WTC11 (cell line): ENCODE data around the gene RBM19. TPM values are rescaled to one million over a fixed set of nuclear protein-coding genes. Genes with fewer than 3 reads are reported as not detected.
A peak's percentile ranks its signal among the peaks of the same experiment; 100 is the strongest.

Experiments used
- ATAC-seq: fragments of 200-7000 bp; cut with Tn5 transposase; 2 replicates; pipeline ENCODE4 v1.10.0; 2021; ENCODE audit warnings: mild to moderate bottlenecking, moderate library complexity
- CTCF ChIA-PET: fragments of 300-600 bp; sonication (Branson Sonifier 250); formaldehyde crosslinking; loops from one replicate; lab custom pipeline; 2021; ENCODE audit warnings: antibody characterized with exemption; lab: Charles Lee
- POLR2A ChIA-PET: fragments of 350-600 bp; sonication (Branson Sonifier 250); formaldehyde crosslinking; loops from one replicate; lab custom pipeline; 2021; ENCODE audit warnings: antibody characterized with exemption; lab: Charles Lee
- DNase-seq: peaks from one replicate; pipeline ENCODE4 v3.0.0; 2021; ENCODE audit warnings: low spot score
- H3K27ac Mint-ChIP-seq: 2 replicates; pipeline ENCODE4 v1.8.0; 2021; ENCODE audit warnings: mixed read lengths
- H3K27me3 Mint-ChIP-seq: 2 replicates; pipeline ENCODE4 v1.8.0; 2021; ENCODE audit warnings: low read depth, mild to moderate bottlenecking, moderate library complexity, mixed read lengths
- H3K36me3 Mint-ChIP-seq: 2 replicates; pipeline ENCODE4 v1.8.0; 2021; ENCODE audit warnings: mixed read lengths
- H3K4me1 Mint-ChIP-seq: 2 replicates; pipeline ENCODE4 v1.8.0; 2022; ENCODE audit warnings: mixed read lengths
- H3K4me3 Mint-ChIP-seq: 2 replicates; pipeline ENCODE4 v1.8.0; 2021; ENCODE audit warnings: mild to moderate bottlenecking, moderate library complexity, mixed read lengths
- H3K9me3 Mint-ChIP-seq: 2 replicates; pipeline ENCODE4 v1.8.0; 2021; ENCODE audit warnings: mixed read lengths
- ATF3 ChIP-seq: sonication (generic); formaldehyde crosslinking; conservative IDR thresholded peaks from 2 replicates; pipeline ENCODE4 v1.8.1; 2022; ENCODE audit warnings: mild to moderate bottlenecking, missing genetic modification reagents
- ELF4 ChIP-seq: sonication (generic); formaldehyde crosslinking; IDR thresholded peaks from 2 replicates; pipeline ENCODE4 v1.8.1; 2022; ENCODE audit warnings: low read depth, mild to moderate bottlenecking, moderate library complexity, missing genetic modification reagents
- ESRRA ChIP-seq: sonication (generic); formaldehyde crosslinking; IDR thresholded peaks from 2 replicates; pipeline ENCODE4 v1.8.1; 2022; ENCODE audit warnings: mild to moderate bottlenecking, missing genetic modification reagents, borderline replicate concordance
- JUN ChIP-seq: sonication (generic); formaldehyde crosslinking; IDR thresholded peaks from 2 replicates; pipeline ENCODE4 v1.8.0; 2023; ENCODE audit warnings: mild to moderate bottlenecking, missing genetic modification reagents
- KAT7 ChIP-seq: sonication (generic); formaldehyde crosslinking; IDR thresholded peaks from 2 replicates; pipeline ENCODE4 v1.8.1; 2023; ENCODE audit warnings: missing genetic modification reagents, mild to moderate bottlenecking, borderline replicate concordance
- MLX ChIP-seq: sonication (generic); formaldehyde crosslinking; IDR thresholded peaks from 2 replicates; pipeline ENCODE4 v1.8.1; 2023; ENCODE audit warnings: mild to moderate bottlenecking, missing genetic modification reagents, moderate library complexity
- MYBL2 ChIP-seq: sonication (generic); formaldehyde crosslinking; IDR thresholded peaks from 2 replicates; pipeline ENCODE4 v1.8.1; 2023; ENCODE audit warnings: mild to moderate bottlenecking, moderate library complexity, missing genetic modification reagents
- NR1H2 ChIP-seq: sonication (generic); formaldehyde crosslinking; IDR thresholded peaks from 2 replicates; pipeline ENCODE4 v1.9.0; 2021; ENCODE audit warnings: mild to moderate bottlenecking, moderate library complexity, missing genetic modification reagents
- NR3C1 ChIP-seq: sonication (generic); formaldehyde crosslinking; conservative IDR thresholded peaks from 2 replicates; pipeline ENCODE4 v1.8.1; 2023; ENCODE audit warnings: low read depth, mild to moderate bottlenecking, missing genetic modification reagents
- PREB ChIP-seq: sonication (generic); formaldehyde crosslinking; IDR thresholded peaks from 2 replicates; pipeline ENCODE4 v1.8.1; 2022; ENCODE audit warnings: mild to moderate bottlenecking, missing genetic modification reagents, moderate library complexity, borderline replicate concordance
- SMAD4 ChIP-seq: sonication (generic); formaldehyde crosslinking; IDR thresholded peaks from 2 replicates; pipeline ENCODE4 v1.8.0; 2022; ENCODE audit warnings: mild to moderate bottlenecking, missing genetic modification reagents
- USF1 ChIP-seq: sonication (generic); formaldehyde crosslinking; IDR thresholded peaks from 2 replicates; pipeline ENCODE4 v1.8.0; 2022; ENCODE audit warnings: mild to moderate bottlenecking, missing genetic modification reagents
- USF2 ChIP-seq: sonication (generic); formaldehyde crosslinking; IDR thresholded peaks from 2 replicates; pipeline ENCODE4 v1.8.1; 2023; ENCODE audit warnings: mild to moderate bottlenecking, missing genetic modification reagents, moderate library complexity
- ZMAT4 ChIP-seq: fragments of 250-450 bp; sonication (Bioruptor Pico); IDR thresholded peaks from 2 replicates; pipeline ENCODE4 v1.9.0; 2021; ENCODE audit warnings: mild to moderate bottlenecking
- ZNF121 ChIP-seq: sonication (generic); formaldehyde crosslinking; IDR thresholded peaks from 2 replicates; pipeline ENCODE4 v1.8.0; 2023; ENCODE audit warnings: missing genetic modification reagents
- ZNF671 ChIP-seq: fragments of 250-450 bp; sonication (Bioruptor Pico); IDR thresholded peaks from 2 replicates; pipeline ENCODE4 v1.8.0; 2021; ENCODE audit warnings: mild to moderate bottlenecking
- total RNA-seq: library from RNA; stranded (reverse); gene quantifications from 3 replicates; pipeline ENCODE4 v1.2.3, GENCODE V29; 2021
- TF ChIP-seq, protein P1 (sequence below): fragments of 250-450 bp; sonication (Bioruptor Pico); IDR thresholded peaks from 2 replicates; pipeline ENCODE4 v1.8.0; 2021; ENCODE audit warnings: mild to moderate bottlenecking
- TF ChIP-seq, protein P2 (sequence below): sonication (generic); formaldehyde crosslinking; IDR thresholded peaks from 2 replicates; pipeline ENCODE4 v1.8.1; 2022; ENCODE audit warnings: mild to moderate bottlenecking, moderate library complexity, missing genetic modification reagents
- TF ChIP-seq, protein P3 (sequence below): sonication (generic); formaldehyde crosslinking; IDR thresholded peaks from 2 replicates; pipeline ENCODE4 v1.8.1; 2022; ENCODE audit warnings: low read depth, missing genetic modification reagents, borderline replicate concordance
- TF ChIP-seq, protein P4 (sequence below): sonication (generic); formaldehyde crosslinking; IDR thresholded peaks from 2 replicates; pipeline ENCODE4 v1.8.1; 2022; ENCODE audit warnings: missing genetic modification reagents, borderline replicate concordance

RBM19 gene
- total RNA-seq, 1 experiment from 2014 or later = 60.1 TPM

DNA sequence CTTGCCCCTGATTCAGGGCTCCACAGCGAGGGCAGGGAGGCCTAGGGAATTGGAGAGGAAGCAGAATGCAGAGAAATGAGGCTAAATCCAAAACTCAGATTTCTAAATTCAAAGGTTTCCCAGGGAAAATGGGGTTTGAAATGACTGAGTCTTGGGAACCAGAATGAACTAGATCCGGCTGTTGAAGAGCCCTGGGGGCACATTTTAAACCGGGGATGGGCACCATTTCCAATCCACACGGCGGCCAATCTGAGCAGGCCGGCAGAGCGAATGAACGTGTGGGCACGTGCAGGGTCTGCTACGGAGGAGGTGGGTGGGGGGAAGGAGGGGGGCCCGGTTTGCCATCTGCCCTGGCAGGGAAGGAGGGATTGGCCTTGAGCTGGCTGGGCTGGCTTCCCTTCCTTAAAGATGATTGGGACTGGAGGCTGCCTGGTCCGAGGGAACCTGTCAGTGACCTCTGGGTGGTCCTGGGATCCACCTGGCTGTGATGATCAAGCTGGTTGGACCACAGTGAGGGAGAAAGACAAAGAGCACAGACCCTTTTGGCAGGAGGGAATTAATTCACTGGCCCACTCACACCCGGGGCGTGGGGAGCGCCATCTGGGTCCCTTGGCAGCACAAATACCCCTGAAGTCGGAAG, 161.0 kb downstream of the RBM19 start:
- CTCF ChIA-PET = no interaction called here
- peaks cover 7% of the 10 kb centered on the region; the same call in 1 of the 2 replicates for H3K4me1 Mint-ChIP-seq
- TF ChIP-seq, protein P1, sequence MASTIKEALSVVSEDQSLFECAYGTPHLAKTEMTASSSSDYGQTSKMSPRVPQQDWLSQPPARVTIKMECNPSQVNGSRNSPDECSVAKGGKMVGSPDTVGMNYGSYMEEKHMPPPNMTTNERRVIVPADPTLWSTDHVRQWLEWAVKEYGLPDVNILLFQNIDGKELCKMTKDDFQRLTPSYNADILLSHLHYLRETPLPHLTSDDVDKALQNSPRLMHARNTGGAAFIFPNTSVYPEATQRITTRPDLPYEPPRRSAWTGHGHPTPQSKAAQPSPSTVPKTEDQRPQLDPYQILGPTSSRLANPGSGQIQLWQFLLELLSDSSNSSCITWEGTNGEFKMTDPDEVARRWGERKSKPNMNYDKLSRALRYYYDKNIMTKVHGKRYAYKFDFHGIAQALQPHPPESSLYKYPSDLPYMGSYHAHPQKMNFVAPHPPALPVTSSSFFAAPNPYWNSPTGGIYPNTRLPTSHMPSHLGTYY (CRISPR knock-in tag) = no peak
- TF ChIP-seq KAT7 (CRISPR knock-in tag) (no peak), USF2 (CRISPR knock-in tag) (no peak)
- TF ChIP-seq, protein P2, sequence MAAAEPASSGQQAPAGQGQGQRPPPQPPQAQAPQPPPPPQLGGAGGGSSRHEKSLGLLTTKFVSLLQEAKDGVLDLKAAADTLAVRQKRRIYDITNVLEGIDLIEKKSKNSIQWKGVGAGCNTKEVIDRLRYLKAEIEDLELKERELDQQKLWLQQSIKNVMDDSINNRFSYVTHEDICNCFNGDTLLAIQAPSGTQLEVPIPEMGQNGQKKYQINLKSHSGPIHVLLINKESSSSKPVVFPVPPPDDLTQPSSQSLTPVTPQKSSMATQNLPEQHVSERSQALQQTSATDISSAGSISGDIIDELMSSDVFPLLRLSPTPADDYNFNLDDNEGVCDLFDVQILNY (CRISPR knock-in tag) = no peak
- DNase-seq (no peak), ATAC-seq (no peak)
- H3K27me3 Mint-ChIP-seq = peaks cover 10% of the 10 kb centered on the region
- H3K9me3 Mint-ChIP-seq = peaks cover 4% of the 10 kb centered on the region
- no peak overlapping the region for H3K27ac Mint-ChIP-seq
- POLR2A ChIA-PET = no interaction called here
- peaks cover 4% of the 10 kb centered on the region; the same call in 1 of the 2 replicates for H3K36me3 Mint-ChIP-seq
- no peak overlapping the region for H3K4me3 Mint-ChIP-seq

DNA sequence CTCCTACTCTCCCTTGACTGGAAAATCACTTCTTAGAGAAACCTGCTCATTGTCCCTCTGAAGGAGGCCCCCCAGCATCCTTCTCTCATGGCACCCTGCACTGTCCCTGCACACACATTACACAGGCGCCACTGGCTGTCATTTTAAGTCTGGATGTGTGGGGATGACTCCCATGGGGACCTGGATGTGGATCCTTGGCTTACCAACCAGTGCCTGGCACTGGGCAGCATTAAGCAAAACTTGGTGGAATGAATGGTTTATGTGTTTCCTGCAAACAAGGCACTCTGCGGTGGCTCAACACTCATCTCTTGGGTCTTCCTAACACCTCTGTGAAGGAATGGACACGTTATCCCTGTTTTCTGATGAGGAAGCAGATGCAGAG, 162.4 kb downstream of the RBM19 start:
- Mint-ChIP-seq H3K27me3 (peaks cover 10% of the 10 kb centered on the region), H3K4me3 (no peak overlapping the region), H3K9me3 (peaks cover 4% of the 10 kb centered on the region)

More for the DNA sequence above, 162.4 kb downstream of the RBM19 start:
- no peak for ATAC-seq
- Mint-ChIP-seq H3K36me3 (peaks cover 4% of the 10 kb centered on the region; the same call in 1 of the 2 replicates), H3K4me1 (peaks cover 7% of the 10 kb centered on the region; the same call in 1 of the 2 replicates), H3K27ac (peak overlapping the region; percentile 65; the same call in 1 of the 2 replicates)
- TF ChIP-seq PREB (no peak), KAT7 (CRISPR knock-in tag) (no peak), ELF4 (no peak), ZNF671 (no peak), NR1H2 (CRISPR knock-in tag) (no peak), ZMAT4 (CRISPR knock-in tag) (no peak), USF1 (no peak), ZNF121 (CRISPR knock-in tag) (no peak), MLX (CRISPR knock-in tag) (no peak), SMAD4 (CRISPR knock-in tag) (no peak), ESRRA (CRISPR knock-in tag) (no peak), JUN (no peak), NR3C1 (CRISPR knock-in tag) (no peak), MYBL2 (CRISPR knock-in tag) (no peak), ATF3 (CRISPR knock-in tag) (no peak)
- TF ChIP-seq, protein P3, sequence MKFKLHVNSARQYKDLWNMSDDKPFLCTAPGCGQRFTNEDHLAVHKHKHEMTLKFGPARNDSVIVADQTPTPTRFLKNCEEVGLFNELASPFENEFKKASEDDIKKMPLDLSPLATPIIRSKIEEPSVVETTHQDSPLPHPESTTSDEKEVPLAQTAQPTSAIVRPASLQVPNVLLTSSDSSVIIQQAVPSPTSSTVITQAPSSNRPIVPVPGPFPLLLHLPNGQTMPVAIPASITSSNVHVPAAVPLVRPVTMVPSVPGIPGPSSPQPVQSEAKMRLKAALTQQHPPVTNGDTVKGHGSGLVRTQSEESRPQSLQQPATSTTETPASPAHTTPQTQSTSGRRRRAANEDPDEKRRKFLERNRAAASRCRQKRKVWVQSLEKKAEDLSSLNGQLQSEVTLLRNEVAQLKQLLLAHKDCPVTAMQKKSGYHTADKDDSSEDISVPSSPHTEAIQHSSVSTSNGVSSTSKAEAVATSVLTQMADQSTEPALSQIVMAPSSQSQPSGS = no peak
- TF ChIP-seq, protein P4, sequence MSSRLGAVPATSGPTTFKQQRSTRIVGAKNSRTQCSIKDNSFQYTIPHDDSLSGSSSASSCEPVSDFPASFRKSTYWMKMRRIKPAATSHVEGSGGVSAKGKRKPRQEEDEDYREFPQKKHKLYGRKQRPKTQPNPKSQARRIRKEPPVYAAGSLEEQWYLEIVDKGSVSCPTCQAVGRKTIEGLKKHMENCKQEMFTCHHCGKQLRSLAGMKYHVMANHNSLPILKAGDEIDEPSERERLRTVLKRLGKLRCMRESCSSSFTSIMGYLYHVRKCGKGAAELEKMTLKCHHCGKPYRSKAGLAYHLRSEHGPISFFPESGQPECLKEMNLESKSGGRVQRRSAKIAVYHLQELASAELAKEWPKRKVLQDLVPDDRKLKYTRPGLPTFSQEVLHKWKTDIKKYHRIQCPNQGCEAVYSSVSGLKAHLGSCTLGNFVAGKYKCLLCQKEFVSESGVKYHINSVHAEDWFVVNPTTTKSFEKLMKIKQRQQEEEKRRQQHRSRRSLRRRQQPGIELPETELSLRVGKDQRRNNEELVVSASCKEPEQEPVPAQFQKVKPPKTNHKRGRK (CRISPR knock-in tag) = no peak
- ChIA-PET POLR2A (no interaction called here), CTCF (no interaction called here)
- no peak for DNase-seq
